Uterus (tissue), 2 donors: ENCODE results near the gene MRPL1.

ENCODE experiments used
- CTCF ChIP-seq, 4 experiments: fragments of 200-600 bp in 2 of 4; fragments of 450-650 bp in 2 of 4; sonication (generic) in 2 of 4; IDR thresholded peaks; one replicate each; pipeline ENCODE4 v1.5.1; 2016 to 2019; ENCODE audit warnings: antibody characterized with exemption in 4 of 4, mild to moderate bottlenecking in 2 of 4, moderate library complexity in 1 of 4
- POLR2A ChIP-seq, 2 donors: fragments of 450-650 bp; IDR thresholded peaks; one replicate each; pipeline ENCODE4 v1.6.1; 2016; ENCODE audit warnings: antibody characterized with exemption in 2 of 2, mild to moderate bottlenecking in 1 of 2, moderate library complexity in 1 of 2

GRCh38 chr4:77849278-77849965 lies 13.2 kb upstream of the MRPL1 start:
- TF ChIP-seq POLR2A (IDR thresholded peaks at IDR 0.05) (no peak), CTCF (IDR thresholded peaks at IDR 0.05) (no peak)
